GM21381 (cell line): ENCODE data around the gene NEURL2.
"Not testable (repeated sequence)": the region's sequence is repeated elsewhere in the genome, so short reads cannot be mapped to it uniquely, and the experiment has no call there.

Source experiments
- ATAC-seq: cut with Tn5 transposase; IDR thresholded peaks from one replicate; pipeline ENCODE4 v1.9.1; 2021; ENCODE audit warnings: mild to moderate bottlenecking, moderate library complexity; ENCODE audit not compliant: unreplicated experiment

The NEURL2 gene, protein sequence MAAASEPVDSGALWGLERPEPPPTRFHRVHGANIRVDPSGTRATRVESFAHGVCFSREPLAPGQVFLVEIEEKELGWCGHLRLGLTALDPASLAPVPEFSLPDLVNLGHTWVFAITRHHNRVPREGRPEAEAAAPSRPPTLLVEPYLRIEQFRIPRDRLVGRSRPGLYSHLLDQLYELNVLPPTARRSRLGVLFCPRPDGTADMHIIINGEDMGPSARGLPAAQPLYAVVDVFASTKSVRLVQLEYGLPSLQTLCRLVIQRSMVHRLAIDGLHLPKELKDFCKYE

DNA sequence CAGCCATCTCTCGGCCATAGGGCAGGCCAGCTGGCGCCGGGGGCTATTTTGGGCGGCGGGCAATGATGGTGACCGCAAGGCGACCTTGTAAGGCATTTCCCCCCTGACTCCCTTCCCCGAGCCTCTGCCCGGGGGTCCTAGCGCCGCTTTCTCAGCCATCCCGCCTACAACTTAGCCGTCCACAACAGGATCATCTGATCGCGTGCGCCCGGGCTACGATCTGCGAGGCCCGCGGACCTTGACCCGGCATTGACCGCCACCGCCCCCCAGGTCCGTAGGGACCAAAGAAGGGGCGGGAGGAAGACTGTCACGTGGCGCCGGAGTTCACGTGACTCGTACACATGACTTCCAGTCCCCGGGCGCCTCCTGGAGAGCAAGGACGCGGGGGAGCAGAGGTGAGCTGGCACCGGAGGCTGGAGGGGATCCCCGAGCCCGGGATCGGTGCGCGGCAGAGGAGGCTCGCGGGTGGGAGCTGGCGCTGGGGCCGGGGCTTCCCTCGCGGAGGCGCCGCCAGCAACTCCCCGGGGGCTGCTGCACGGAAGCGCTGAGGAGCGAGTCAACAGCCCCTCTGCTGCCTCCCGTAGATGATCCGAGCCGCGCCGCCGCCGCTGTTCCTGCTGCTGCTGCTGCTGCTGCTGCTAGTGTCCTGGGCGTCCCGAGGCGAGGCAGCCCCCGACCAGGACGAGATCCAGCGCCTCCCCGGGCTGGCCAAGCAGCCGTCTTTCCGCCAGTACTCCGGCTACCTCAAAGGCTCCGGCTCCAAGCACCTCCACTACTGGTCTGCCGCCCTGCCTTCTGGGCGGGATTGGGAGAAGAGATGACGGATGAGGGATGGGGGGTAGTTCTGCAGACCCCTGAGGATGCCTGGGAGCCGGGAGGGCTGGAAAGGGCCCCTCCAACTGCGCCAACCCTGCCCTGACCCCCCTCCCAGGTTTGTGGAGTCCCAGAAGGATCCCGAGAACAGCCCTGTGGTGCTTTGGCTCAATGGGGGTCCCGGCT, at the start of gene NEURL2, which contains the start of gene CTSA:
Gene NEURL2 (minus strand): TSS at position 224 of the 999 bp plus-strand sequence. CDS start 217 bp downstream, at position 7.
Gene CTSA (plus strand): TSS at position 351 of the 999 bp plus-strand sequence. CDS start 234 bp downstream, at position 585.
- peak; percentile 75 for ATAC-seq

DNA sequence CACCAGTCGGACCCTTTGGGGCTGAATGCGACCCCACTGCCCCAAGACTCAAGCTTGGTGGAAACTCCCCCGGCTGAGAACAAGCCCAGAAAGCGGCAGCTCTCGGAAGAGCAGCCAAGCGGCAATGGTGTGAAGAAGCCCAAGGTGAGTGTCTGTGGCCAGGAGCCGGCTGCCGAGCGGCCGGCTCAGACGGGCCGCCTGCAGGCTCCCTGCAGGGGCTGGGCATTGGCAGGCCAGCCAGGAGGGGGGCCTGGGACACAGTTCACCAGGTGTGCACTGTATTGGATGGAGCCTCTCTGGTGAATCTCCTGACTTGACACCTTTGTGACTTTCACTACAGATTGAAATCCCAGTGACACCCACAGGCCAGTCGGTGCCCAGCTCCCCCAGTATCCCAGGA, 49.5 kb upstream of the NEURL2 start:
- no peak for ATAC-seq

DNA sequence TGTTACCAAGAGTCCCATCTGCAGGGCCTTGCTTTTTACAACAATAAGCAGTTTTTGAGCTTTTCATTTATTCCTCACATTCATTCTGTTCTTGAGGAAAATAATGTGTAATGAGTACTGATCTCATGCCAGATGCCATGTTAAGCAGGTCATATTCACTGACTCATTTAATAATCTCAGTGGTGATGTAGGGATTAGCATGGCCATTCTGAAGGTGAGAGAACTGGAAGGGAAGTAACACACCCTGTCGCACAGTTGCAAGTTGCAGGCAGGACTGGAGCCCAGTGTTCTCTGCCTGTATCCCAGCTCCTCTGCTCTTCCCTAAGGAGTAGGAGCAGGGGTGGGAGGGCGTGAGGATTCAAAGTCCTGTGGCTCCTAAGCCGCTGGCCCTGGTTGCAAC, 49.0 kb upstream of the NEURL2 start:
- ATAC-seq, result no peak

DNA sequence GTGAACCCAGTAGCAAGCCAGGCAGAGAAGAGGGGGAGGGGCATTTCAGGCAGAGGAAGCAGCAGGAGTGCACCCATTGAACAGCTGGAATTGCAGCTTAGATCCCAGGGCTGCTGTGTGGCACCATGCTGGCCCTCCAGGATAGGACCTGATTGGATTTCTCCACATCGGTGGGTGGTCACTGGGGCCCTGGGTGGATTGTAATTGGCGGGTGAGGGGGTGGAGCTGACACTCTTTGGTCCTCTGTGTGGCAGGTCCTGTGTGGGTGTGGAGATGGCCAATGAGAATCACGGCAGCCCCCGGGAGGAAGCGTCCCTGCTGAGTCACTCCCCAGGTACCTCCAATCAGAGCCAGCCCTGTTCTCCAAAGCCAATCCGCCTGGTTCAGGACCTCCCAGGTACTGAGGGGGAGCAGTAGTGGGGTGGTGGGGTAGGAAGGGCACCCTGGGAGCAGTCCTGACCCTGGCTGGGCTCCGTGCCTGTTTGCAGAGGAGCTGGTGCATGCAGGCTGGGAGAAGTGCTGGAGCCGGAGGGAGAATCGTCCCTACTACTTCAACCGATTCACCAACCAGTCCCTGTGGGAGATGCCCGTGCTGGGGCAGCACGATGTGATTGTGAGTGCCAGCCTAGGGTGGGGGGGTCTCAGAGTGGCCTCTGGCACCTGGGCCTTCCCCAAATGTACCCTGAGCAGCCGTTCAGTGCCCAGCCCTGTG, 47.9 kb upstream of the NEURL2 start:
- no peak for ATAC-seq

DNA sequence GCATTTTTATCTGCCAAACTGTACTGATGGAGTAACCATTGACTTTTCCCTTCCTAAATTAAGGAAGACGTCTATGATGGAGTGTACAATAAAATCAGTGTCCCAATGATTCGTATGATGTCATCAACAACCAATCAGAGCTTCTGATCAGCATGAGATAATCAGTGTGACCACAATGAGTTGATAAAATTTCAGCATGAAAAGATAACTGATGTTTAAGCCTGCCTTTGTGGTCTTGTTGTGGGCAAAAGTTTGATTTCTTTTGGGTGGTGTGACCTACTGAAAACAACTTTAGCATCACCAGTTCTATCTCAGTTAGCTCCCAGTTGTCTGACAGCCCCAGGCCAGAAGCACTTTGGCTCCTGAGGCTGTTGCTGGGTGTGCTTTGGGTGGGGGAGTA, 46.8 kb upstream of the NEURL2 start:
- no peak for ATAC-seq

DNA sequence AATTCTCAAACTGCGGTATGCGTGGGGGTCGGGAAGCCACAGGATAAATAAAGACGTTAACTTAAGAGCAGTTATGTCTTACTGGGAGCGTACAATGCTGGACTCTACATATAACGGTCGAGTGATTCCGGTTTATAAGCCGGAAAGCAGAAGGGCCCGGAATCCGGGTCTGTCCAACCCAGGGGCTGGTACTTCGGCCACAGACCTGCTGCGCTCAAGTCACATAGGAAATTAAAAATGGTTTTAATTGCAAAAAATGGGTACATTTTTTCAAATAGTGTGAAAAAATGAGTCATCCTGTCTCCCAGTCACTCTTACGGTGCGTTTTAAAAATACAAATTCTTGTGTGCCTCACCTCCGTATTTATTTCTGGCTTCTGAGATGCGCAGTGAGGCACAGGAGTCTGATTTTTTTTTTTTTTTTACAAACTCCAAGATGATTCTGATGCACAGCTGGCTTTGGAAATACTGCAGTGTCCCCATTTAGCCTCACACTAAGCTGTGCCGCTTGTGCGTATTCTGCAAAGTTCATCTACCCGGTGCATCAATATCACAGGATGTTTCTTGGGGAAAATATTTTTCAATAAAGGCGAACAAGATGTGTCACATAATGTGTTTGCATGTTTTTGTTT, 44.5 kb upstream of the NEURL2 start:
- peak; percentile 5 for ATAC-seq

DNA sequence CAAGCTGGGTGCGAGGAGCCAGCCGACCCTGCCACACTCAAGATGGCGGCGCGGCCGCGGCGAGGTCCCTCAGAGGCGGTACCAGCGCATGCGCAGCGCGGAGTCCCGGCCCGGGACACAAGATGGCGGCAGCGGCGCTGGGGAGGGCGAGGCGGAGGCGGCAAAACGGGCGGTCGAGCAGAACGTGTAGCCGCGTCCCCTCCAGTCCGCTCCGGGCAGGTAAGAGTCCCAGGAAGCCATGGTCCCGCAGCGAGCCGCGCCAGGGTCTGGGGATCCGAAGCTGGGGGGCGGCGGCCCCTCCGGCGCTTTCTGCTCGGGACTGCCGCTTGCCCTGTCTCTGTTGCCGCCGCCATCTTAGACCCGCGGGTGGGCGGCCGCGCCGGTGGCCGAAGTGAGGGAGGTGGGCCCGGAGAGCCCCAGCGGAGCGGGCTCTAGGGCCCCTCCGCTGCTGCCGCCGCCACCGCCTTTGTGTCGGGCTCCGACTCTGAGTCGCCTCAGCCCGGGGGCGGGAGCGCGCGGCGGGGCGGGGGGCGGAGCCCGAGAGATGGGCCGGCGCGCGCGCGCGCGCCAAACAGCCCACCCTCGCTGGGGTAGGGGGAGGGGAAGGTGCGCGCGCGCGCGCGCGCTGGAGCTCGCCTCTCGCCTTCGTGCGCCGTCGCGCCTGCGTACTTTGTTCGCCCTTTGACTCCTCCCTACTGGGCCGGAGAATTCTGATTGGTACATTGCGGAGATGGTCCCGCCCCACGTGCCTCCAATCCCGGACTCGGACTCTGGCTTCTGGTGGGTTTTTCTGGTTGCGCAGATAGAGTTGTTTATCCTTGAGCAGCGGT, 43.8 kb upstream of the NEURL2 start, which contains the start of gene PCIF1:
Gene PCIF1 (plus strand): TSS at position 98 of the 830 bp plus-strand sequence. CDS start 4,317 bp downstream, outside the sequence.
- ATAC-seq, result peak; percentile 73

DNA sequence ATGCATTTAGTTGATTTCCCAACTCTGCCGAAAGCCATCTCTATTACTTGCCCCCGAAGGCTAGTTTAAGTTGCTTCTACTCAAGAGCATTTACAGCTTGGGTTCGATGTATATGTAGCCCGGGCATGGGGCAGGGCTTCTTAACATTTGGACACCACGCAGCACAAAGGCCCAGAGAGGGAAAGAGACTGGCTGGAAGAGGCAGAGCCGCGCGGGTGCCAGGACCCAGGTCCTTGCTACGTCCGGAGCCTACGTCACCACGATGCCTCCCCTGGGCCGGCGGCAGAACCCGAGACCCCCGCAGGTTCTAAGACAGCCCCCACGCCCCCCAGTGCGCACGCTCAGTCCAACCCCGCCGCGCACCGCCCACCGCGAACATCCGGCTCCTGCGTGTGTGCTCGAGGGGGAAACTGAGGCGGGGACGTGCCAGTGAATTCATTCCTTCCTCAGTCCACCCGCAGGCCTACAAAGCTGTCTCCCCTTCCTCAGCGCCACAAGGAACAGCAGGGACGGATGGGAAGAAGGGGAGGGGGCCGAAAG, 43.1 kb upstream of the NEURL2 start:
- peak; percentile 17 for ATAC-seq

DNA sequence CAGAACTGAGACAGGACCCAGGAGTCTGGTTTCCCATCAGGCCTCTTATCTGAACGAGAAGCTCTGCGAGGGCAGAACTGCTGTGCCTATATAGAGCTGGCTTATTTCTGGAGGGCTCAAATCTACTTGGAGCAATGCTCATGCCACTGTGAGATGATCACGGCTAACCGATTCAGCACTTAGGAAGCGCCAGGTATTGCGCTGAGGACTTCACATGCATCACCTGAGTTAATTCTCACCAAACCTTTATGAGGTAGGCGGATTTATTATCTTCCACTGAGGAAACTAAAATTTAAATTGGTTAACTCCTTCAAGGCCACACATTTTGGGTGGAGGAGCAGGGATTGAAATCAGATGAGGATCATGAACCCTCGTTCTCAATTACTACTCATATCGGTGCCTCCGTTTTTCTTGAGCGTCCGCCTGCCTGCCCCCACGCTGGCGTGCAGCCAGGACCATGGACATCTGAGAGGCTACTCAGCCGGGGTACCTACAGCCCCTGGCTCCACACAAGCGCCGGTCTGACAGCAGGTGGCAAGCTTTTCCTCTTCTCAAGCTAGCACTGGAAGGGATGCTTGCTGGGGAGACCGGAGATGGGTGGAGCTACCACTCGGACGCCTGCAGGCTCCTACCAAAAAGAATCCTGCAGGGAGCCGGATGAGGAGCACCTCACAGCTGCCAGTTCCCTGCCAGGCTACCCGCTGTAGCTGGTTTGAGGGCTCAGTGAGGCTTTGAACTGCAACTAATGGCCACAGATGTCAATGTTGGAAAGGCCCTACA, 42.4 kb upstream of the NEURL2 start:
- peak; percentile 18 for ATAC-seq

DNA sequence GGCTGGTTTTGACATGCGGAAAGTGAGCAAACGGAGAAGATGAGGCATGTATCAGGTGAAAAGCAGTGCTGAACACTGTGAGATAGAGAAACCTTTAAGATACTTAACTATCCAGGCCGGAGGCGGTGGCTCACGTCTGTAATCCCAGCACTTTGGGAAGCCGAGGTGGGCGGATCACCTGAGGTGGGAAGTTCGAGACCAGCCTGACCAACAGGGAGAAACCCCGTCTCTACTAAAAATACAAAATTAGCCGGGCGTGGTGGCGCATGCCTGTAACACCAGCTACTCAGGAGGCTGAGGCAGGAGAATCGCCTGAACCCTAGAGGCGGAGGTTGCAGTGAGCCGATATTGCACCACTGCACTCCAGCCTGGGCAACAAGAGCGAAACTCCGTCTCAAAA, 40.7 kb upstream of the NEURL2 start:
- ATAC-seq, result not testable (repeated sequence)

DNA sequence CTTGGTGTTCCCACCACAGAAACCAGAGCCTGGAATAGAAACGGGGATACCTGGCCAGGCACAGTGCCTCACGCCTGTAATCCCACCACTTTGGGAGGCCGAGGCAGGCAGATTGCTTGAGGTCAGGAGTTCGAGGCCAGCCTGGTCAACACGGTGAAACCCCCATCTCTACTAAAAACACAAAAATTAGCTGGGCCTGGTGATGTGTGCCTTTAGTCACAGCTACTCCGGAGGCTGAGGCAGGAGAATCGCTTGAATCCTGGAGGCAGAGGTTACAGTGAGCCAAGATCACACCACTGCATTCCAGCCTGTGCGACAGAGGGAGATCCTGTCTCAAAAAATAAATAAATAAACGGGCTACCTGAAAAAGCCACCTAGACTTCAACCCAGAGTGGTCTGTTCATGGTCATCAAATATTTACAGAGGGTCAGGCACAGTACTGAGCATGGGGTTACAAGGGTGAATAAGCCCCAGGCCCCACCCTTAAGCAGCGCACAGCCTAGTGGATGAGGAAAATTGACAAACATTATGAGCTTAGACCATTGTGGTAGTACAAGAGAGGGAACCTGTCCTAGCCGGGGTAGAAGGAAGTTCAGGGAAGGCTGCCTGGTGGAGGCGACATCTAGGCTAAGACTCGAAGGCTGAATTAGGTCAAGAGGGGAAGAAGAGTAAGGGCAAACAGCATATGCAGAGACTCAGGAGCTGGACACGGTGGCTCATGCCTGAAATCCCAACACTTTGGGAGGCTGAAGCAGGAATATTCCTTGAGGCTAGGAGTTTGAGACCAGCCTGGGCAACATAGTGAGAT, 36.3 kb upstream of the NEURL2 start:
- ATAC-seq, result no peak

DNA sequence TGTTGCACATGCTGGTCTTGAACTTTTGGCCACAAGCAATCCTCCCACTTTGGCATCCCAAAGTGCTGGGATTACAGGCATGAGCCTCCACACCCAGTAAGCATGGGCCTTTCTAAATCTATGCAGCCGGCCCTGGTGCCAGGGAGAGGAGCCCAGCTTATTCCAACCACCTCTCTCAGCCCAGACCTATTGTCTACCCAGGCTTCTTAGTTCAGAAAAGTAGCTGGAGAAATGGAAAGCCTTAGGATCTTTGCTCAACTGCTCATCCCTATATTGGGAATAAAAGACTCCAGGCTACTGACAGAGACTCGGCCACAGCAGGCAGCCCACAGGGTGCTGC, 35.7 kb upstream of the NEURL2 start:
- no peak for ATAC-seq

DNA sequence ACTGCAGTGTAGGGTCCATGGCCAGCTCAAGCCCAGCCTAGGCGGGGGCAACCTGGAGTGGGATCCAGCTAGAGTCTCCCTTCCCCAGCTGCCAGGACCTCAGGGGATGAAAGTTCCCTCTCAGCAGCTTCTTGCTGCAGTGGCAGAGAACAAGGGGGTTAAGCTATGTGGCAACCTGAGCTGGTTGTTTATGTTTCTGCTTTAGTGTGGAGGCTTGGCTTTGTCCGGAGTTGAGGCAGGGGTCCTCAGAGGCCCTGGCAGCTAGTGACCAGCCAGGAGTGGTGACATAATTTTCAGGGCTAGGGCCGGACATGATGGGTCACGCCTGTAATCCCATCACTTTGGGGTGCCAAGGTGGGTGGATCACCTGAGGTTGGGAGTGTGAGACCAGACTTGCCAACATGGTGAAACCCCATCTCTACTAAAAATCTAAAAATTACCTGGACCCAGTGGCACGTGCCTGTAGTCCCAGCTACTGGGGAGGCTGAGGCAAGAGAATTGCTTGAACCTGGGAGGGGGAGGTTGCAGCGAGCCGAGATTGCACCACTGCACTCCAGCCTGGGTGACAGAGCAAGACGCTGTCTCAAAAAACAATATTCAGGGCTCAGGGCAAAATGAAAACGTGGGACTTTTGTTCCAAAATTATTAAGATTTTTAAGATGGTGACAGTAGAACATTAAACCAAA, 35.0 kb upstream of the NEURL2 start:
- ATAC-seq, result no peak

DNA sequence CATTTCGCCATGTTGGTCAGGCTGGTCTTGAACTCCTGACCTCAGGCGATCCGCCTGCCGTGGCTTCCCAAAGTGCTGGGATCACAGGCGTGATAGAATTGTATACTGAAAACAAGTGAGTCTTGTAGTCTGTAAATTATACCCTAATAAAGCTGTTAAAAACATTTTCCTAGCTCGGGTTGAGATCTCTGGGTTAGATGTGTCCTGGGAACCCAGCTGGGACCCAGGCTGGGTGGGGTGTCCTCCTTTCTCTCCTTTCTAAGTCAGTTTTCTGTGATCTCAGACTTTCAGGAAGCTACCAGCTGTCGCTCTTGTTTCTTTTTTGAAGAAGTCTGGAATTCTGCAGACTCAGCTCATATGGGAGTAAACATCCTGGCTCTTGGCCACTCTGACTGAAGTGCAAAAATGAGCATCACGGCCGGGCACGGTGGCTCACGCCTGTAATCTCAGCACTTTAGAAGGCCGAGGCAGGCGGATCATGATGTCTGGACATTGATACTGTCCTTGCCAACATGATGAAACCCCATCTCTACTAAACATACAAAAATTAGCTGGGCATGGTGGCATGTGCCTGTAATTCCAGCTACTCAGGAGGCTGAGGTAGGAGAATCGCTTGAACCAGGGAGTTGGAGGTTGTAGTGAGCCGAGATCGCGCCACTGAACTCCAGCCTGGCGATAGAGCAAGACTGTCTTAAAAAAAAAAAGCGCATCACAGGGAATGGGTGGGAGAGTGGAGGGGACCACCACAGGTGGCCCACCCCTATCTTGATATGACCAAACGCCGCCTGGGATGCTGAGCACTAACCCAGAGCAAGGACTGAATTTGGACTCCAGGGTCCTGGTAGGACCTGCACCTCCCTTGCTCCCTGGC, 33.6 kb upstream of the NEURL2 start:
- ATAC-seq, result no peak

DNA sequence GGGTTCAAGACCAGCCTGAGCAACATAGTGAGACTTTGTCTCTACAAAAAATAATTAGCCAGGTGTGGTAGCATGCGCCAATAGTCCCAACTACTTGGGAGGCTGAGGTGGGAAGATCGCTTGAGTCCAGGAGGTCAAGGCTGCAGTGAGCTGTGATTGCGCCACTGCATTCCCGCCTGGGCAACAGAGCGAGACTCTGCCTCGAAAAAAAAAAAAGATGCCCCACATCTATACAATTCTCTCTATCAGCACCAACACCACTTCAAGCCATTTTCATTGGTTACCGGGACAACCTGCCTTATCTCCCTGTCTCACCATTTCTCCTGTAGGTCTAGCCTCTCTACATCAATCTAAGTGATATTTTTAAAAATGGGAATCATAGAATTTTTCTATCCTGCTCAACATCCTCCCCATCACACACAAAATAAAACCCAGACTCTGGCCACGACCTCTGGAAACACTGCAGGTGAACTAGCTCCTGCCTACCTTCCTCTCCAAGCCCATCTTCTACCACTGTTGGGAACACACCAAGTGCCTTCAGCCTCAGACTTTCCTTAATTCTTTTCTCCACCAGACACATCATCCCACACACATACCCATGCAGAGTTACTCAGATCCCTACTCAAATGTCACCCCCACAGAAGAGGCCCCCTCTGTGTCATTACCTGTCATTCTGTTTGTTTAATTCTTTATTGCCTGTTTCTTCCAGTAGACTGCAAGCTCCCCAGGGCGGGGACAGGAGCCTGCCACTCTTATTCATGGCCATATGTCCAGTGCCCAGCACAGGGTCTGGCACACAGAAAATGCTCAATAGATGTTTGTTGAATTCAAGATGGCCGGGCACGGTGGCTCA, 30.6 kb upstream of the NEURL2 start:
- ATAC-seq, result no peak
